GM15510 (cell line): ENCODE results near the gene C4orf33.

Experiments used
- POLR2A ChIP-seq: IDR thresholded peaks from 3 replicates; pipeline ENCODE4 v1.6.1; 2011; ENCODE audit warnings: borderline replicate concordance; ENCODE audit not compliant: insufficient read length; ENCODE audit errors: extremely low read depth

Gene C4orf33

GRCh38 chr4:129113434-129113833, 17.5 kb downstream of the C4orf33 start:
- no peak for TF ChIP-seq POLR2A

GRCh38 chr4:129113919-129114318, 18.0 kb downstream of the C4orf33 start:
- TF ChIP-seq POLR2A: no peak

- no peak for TF ChIP-seq POLR2A
Measured at GRCh38 chr4:129117705-129118104, 21.8 kb downstream of the C4orf33 start.

- TF ChIP-seq POLR2A: no peak
Measured at GRCh38 chr4:129129143-129129542, 33.2 kb downstream of the C4orf33 start.

GRCh38 chr4:129131343-129131742, 35.4 kb downstream of the C4orf33 start:
- no peak for TF ChIP-seq POLR2A

GRCh38 chr4:129136433-129136832, 40.5 kb downstream of the C4orf33 start:
- TF ChIP-seq POLR2A: no peak

GRCh38 chr4:129138810-129139496, 43.0 kb downstream of the C4orf33 start:
- TF ChIP-seq POLR2A: no peak

- no peak for TF ChIP-seq POLR2A
Measured at GRCh38 chr4:129140521-129140920, 44.6 kb downstream of the C4orf33 start.

- no peak for TF ChIP-seq POLR2A
Measured at GRCh38 chr4:129143359-129143758, 47.4 kb downstream of the C4orf33 start.

GRCh38 chr4:129144755-129145206, 48.8 kb downstream of the C4orf33 start:
- TF ChIP-seq POLR2A: no peak

GRCh38 chr4:129145222-129145730, 49.3 kb downstream of the C4orf33 start:
- no peak for TF ChIP-seq POLR2A

- no peak for TF ChIP-seq POLR2A
Measured at GRCh38 chr4:129146639-129147038, 50.7 kb downstream of the C4orf33 start.

GRCh38 chr4:129148892-129149291, 52.9 kb downstream of the C4orf33 start:
- TF ChIP-seq POLR2A: no peak

GRCh38 chr4:129149906-129150305, 54.0 kb downstream of the C4orf33 start:
- no peak for TF ChIP-seq POLR2A

GRCh38 chr4:129152350-129152749, 56.4 kb downstream of the C4orf33 start:
- TF ChIP-seq POLR2A: no peak

GRCh38 chr4:129153700-129154099, 57.7 kb downstream of the C4orf33 start:
- no peak for TF ChIP-seq POLR2A

GRCh38 chr4:129162450-129162849, 66.5 kb downstream of the C4orf33 start:
- no peak for TF ChIP-seq POLR2A

- no peak for TF ChIP-seq POLR2A
Measured at GRCh38 chr4:129163427-129163826, 67.5 kb downstream of the C4orf33 start.

GRCh38 chr4:129164243-129164642, 68.3 kb downstream of the C4orf33 start:
- TF ChIP-seq POLR2A: no peak
